Femur (tissue), 1 donor: Measurements from ENCODE around the gene SUPT5H.

ENCODE experiments used
- DNase-seq: peaks from one replicate; pipeline ENCODE4 v3.0.0-alpha.2; 2017

The SUPT5H gene

GRCh38 chr19:39409208-39410016 lies 36.0 kb upstream of the SUPT5H start:
- peak; percentile 90 for DNase-seq

- DNase-seq, result peak; percentile 88
Observed at GRCh38 chr19:39410017-39410830, 35.2 kb upstream of the SUPT5H start.

GRCh38 chr19:39410831-39411080 lies 34.6 kb upstream of the SUPT5H start:
- DNase-seq, result no peak

- DNase-seq, result peak; percentile 79
Observed at GRCh38 chr19:39411081-39411831, 34.1 kb upstream of the SUPT5H start.

GRCh38 chr19:39411832-39412099 lies 33.6 kb upstream of the SUPT5H start:
- DNase-seq, result peak; percentile 94

- DNase-seq, result peak; percentile 99
Observed at GRCh38 chr19:39412100-39412866, 33.1 kb upstream of the SUPT5H start, which contains the start of gene PLEKHG2. TSS of gene PLEKHG2 (plus strand) at chr19:39412669. CDS start at chr19:39414087, 1,418 bp downstream.

- DNase-seq, result no peak
Observed at GRCh38 chr19:39412867-39413271, 32.5 kb upstream of the SUPT5H start.

GRCh38 chr19:39413272-39413910 lies 32.0 kb upstream of the SUPT5H start:
- peak; percentile 89 for DNase-seq

GRCh38 chr19:39413911-39414608 lies 31.3 kb upstream of the SUPT5H start:
- DNase-seq, result peak; percentile 57

- no peak for DNase-seq
Observed at GRCh38 chr19:39415111-39416046, 30.0 kb upstream of the SUPT5H start.

GRCh38 chr19:39416152-39417120 lies 28.9 kb upstream of the SUPT5H start:
- no peak for DNase-seq

- no peak for DNase-seq
Observed at GRCh38 chr19:39417463-39418181, 27.8 kb upstream of the SUPT5H start.

- DNase-seq, result no peak
Observed at GRCh38 chr19:39419003-39419402, 26.4 kb upstream of the SUPT5H start.

GRCh38 chr19:39420769-39421168 lies 24.6 kb upstream of the SUPT5H start:
- DNase-seq, result no peak

- DNase-seq, result no peak
Observed at GRCh38 chr19:39422020-39422419, 23.4 kb upstream of the SUPT5H start.

- no peak for DNase-seq
Observed at GRCh38 chr19:39423258-39424086, 21.9 kb upstream of the SUPT5H start.

GRCh38 chr19:39424934-39425333 lies 20.4 kb upstream of the SUPT5H start:
- DNase-seq, result no peak

- no peak for DNase-seq
Observed at GRCh38 chr19:39425744-39426143, 19.6 kb upstream of the SUPT5H start.
